ENCODE measurements around the gene CRYM.
A peak's percentile ranks its signal among the peaks of the same experiment; 100 is the strongest.

The CRYM gene

GRCh38 chr16:21223787-21224186, 54.3 kb downstream of the CRYM start:
- H3K27ac ChIP-seq, result no peak overlapping the region
- no peak for TF ChIP-seq CTCF (conservative IDR thresholded peaks at IDR 0.05)
- TF ChIP-seq ZFX (IDR thresholded peaks at IDR 0.05), result no peak

- peak overlapping the region; percentile 31 for H3K27ac ChIP-seq
Measured at GRCh38 chr16:21222495-21223337, 55.4 kb downstream of the CRYM start.

GRCh38 chr16:21219551-21219950, 58.5 kb downstream of the CRYM start:
- no peak overlapping the region for H3K27ac ChIP-seq
- TF ChIP-seq CTCF (conservative IDR thresholded peaks at IDR 0.05), result no peak
- TF ChIP-seq ZFX (IDR thresholded peaks at IDR 0.05), result no peak

More at GRCh38 chr16:21222495-21223337, 55.4 kb downstream of the CRYM start:
- TF ChIP-seq CTCF (conservative IDR thresholded peaks at IDR 0.05) (no peak), ZFX (IDR thresholded peaks at IDR 0.05) (no peak)

GRCh38 chr16:21218153-21218552, 59.9 kb downstream of the CRYM start:
- H3K27ac ChIP-seq, result no peak overlapping the region
- TF ChIP-seq ZFX (IDR thresholded peaks at IDR 0.05) (no peak), CTCF (conservative IDR thresholded peaks at IDR 0.05) (no peak)

GRCh38 chr16:21217121-21217520, 61.0 kb downstream of the CRYM start:
- H3K27ac ChIP-seq, result no peak overlapping the region
- no peak for TF ChIP-seq CTCF (conservative IDR thresholded peaks at IDR 0.05)
- no peak for TF ChIP-seq ZFX (IDR thresholded peaks at IDR 0.05)

- TF ChIP-seq ZFX (IDR thresholded peaks at IDR 0.05) (no peak), CTCF (conservative IDR thresholded peaks at IDR 0.05) (no peak)
- H3K27ac ChIP-seq, result no peak overlapping the region
Measured at GRCh38 chr16:21214086-21214485, 64.0 kb downstream of the CRYM start.

- H3K27ac ChIP-seq, result no peak within 1 kb of the TSS
- no peak for TF ChIP-seq CTCF (conservative IDR thresholded peaks at IDR 0.05)
- no peak for TF ChIP-seq ZFX (IDR thresholded peaks at IDR 0.05)
Measured at GRCh38 chr16:21211486-21211885, 66.6 kb downstream of the CRYM start, which contains the start of gene ZP2. Gene ZP2, minus strand, starts transcription at chr16:21211574. Its CDS starts 27 bp downstream, at chr16:21211547.
